ENCODE data around the gene PHF21B. TPM values are rescaled to one million over a fixed set of nuclear protein-coding genes. Genes with fewer than 3 reads are reported as not detected.

PHF21B gene
- total and polyA plus RNA-seq, 2 experiments from 2014 or later: 20.6 to 149 TPM

GRCh38 chr22:44898236-44898635 is 111.6 kb downstream of the PHF21B start:
- Histone ChIP-seq H3F3A (replicated peaks; ENCODE audit: low read depth) (peaks cover 6% of the 10 kb centered on the region; the same call in 1 of the 2 replicates), H3K4me3 (no peak overlapping the region), H3K36me3 (ENCODE audit: insufficient read depth) (peaks cover 17% of the 10 kb centered on the region), H3K4me2 (no peak overlapping the region), H3K9me2 (ENCODE audit: insufficient read depth) (no peaks in the 10 kb centered on the region), H3K79me2 (replicated peaks; ENCODE audit: insufficient read depth) (no peaks in the 10 kb centered on the region), H2AFZ (no peak overlapping the region), H3K27me3 (ENCODE audit: insufficient read depth) (no peaks in the 10 kb centered on the region), H3K4me1 (ENCODE audit: insufficient read depth) (no peaks in the 10 kb centered on the region; the same call in 1 of the 2 replicates), H3K27ac (ENCODE audit: low read depth) (no peak overlapping the region), H4K20me1 (replicated peaks; ENCODE audit: insufficient read depth) (peaks cover 13% of the 10 kb centered on the region; the same call in 1 of the 2 replicates)
- DNase-seq (ENCODE audit: low spot score) (no peak), ATAC-seq (no peak)
- Mint-ChIP-seq H3K9me3 (peaks cover 22% of the 10 kb centered on the region), H3K36me3 (ENCODE audit: low read depth) (peaks cover 52% of the 10 kb centered on the region), H3K27ac (no peak overlapping the region), H3K27me3 (ENCODE audit: insufficient read depth, low read depth, poor library complexity) (peaks cover 7% of the 10 kb centered on the region), H3K4me3 (no peak overlapping the region), H3K4me1 (peaks cover 6% of the 10 kb centered on the region; the same call in 1 of the 3 replicates)
- TF ChIP-seq CTCF (conservative IDR thresholded peaks at IDR 0.05; ENCODE audit: low read depth in 2 of 2) (no peak), NANOG (IDR thresholded peaks at IDR 0.05; ENCODE audit: borderline replicate concordance) (no peak), STAT1 (IDR thresholded peaks at IDR 0.05; ENCODE audit: unreplicated experiment) (no peak), JUNB (IDR thresholded peaks at IDR 0.05; ENCODE audit: unreplicated experiment) (no peak)

- H3K4me1 ChIP-seq (ENCODE audit: insufficient read depth): no peaks in the 10 kb centered on the region; the same call in 1 of the 2 replicates
- H4K20me1 ChIP-seq (replicated peaks; ENCODE audit: insufficient read depth): peaks cover 13% of the 10 kb centered on the region
- ATAC-seq (no peak), DNase-seq (ENCODE audit: low spot score) (no peak)
- no peak overlapping the region for H3K4me2 ChIP-seq
- no peaks in the 10 kb centered on the region for H3K36me3 ChIP-seq (ENCODE audit: insufficient read depth)
- H3K9me2 ChIP-seq (ENCODE audit: insufficient read depth): no peaks in the 10 kb centered on the region
- peaks cover 6% of the 10 kb centered on the region; the same call in 1 of the 3 replicates for H3K4me1 Mint-ChIP-seq
- H3K9me3 Mint-ChIP-seq: no peaks in the 10 kb centered on the region
- no peak overlapping the region for H3K27ac ChIP-seq (ENCODE audit: low read depth)
- no peak overlapping the region for H2AFZ ChIP-seq
- no peak overlapping the region for H3K4me3 Mint-ChIP-seq
- no peak overlapping the region for H3K4me3 ChIP-seq
- H3K79me2 ChIP-seq (replicated peaks; ENCODE audit: insufficient read depth): no peaks in the 10 kb centered on the region
- peaks cover 11% of the 10 kb centered on the region for H3K27me3 Mint-ChIP-seq (ENCODE audit: insufficient read depth, low read depth, poor library complexity)
- no peaks in the 10 kb centered on the region for H3K27me3 ChIP-seq (ENCODE audit: insufficient read depth)
- peaks cover 30% of the 10 kb centered on the region for H3K36me3 Mint-ChIP-seq (ENCODE audit: low read depth)
- H3K27ac Mint-ChIP-seq: no peak overlapping the region; the same call in 1 of the 2 replicates
- H3F3A ChIP-seq (replicated peaks; ENCODE audit: low read depth): peaks cover 6% of the 10 kb centered on the region; the same call in 1 of the 2 replicates
- TF ChIP-seq ZNF114 (CRISPR knock-in tag; IDR thresholded peaks at IDR 0.05) (no peak), REST (IDR thresholded peaks at IDR 0.05; ENCODE audit: unreplicated experiment) (no peak), CREB1 (CRISPR knock-in tag; IDR thresholded peaks at IDR 0.05; ENCODE audit: low read depth) (no peak), STAT1 (IDR thresholded peaks at IDR 0.05; ENCODE audit: unreplicated experiment) (no peak), EZH2 (IDR thresholded peaks at IDR 0.05; ENCODE audit: low read depth, unreplicated experiment) (no peak), ETS1 (IDR thresholded peaks at IDR 0.05) (no peak), POLR2AphosphoS5 (IDR thresholded peaks at IDR 0.05; ENCODE audit: low read depth) (peak; percentile 21; the same call in 1 of the 2 replicates)
These were observed 114.3 kb downstream of the PHF21B start for GRCh38 chr22:44895296-44896055.
